IMR-90 (cell line): ENCODE results near the gene SEMA5A. TPM values are rescaled to one million over a fixed set of nuclear protein-coding genes. Genes with fewer than 3 reads are reported as not detected.

ENCODE experiments used
- ATAC-seq: fragments of 200-7000 bp; cut with Tn5 transposase; 2 replicates; pipeline ENCODE4 v1.9.1; 2020; ENCODE audit warnings: low read depth, mild to moderate bottlenecking, moderate library complexity
- BruUV-seq: library from RNA; stranded (reverse); fragments of 400-500 nt; replicated peaks from 2 replicates; lab custom pipeline; 2021; lab: Mats Ljungman, UMichigan
- CTCF ChIA-PET: fragments of 300-600 bp; formaldehyde crosslinking; extraction: SDS; loops from one replicate; lab custom pipeline; 2021; ENCODE audit warnings: antibody characterized with exemption; lab: Yijun Ruan, JAX
- POLR2A ChIA-PET: fragments of 300-600 bp; sonication (Branson Sonifier 250); formaldehyde crosslinking; loops from one replicate; lab custom pipeline; 2022; ENCODE audit warnings: antibody characterized with exemption; ENCODE audit not compliant: unreplicated experiment; lab: Charles Lee
- DNase-seq: peaks from one replicate; pipeline ENCODE4 v3.0.0; 2013
- H2AFZ ChIP-seq: replicated peaks from 2 replicates; pipeline ENCODE3; 2013; ENCODE audit warnings: low read length, mild to moderate bottlenecking; ENCODE audit not compliant: poor library complexity
- H2AK5ac ChIP-seq: 2 replicates; pipeline ENCODE4 v1.6.1; 2013; ENCODE audit warnings: low read depth, low read length, inconsistent platforms
- H2AK9ac ChIP-seq: replicated peaks from 2 replicates; pipeline ENCODE3; 2013; ENCODE audit warnings: mild to moderate bottlenecking, low read depth, low read length, moderate library complexity; ENCODE audit not compliant: poor library complexity
- H2BK120ac ChIP-seq: 2 replicates; pipeline ENCODE4 v1.6.1; 2013; ENCODE audit warnings: low read depth, low read length, inconsistent platforms
- H2BK15ac ChIP-seq: 3 replicates; pipeline ENCODE4 v1.6.1; 2013; ENCODE audit warnings: low read depth, low read length, inconsistent platforms
- H2BK20ac ChIP-seq: 2 replicates; pipeline ENCODE4 v1.6.1; 2013; ENCODE audit warnings: low read depth, mild to moderate bottlenecking, inconsistent platforms, low read length, moderate library complexity
- H2BK5ac ChIP-seq: 2 replicates; pipeline ENCODE4 v1.6.1; 2013; ENCODE audit warnings: mild to moderate bottlenecking, low read depth, low read length, inconsistent platforms; ENCODE audit not compliant: poor library complexity, severe bottlenecking
- H3K14ac ChIP-seq: replicated peaks from 2 replicates; pipeline ENCODE4 v1.6.1; 2013; ENCODE audit warnings: low read depth, low read length, inconsistent platforms
- H3K18ac ChIP-seq: 2 replicates; pipeline ENCODE4 v1.6.1; 2013; ENCODE audit warnings: low read depth, low read length, control low read depth
- H3K23ac ChIP-seq: 2 replicates; pipeline ENCODE4 v1.6.1; 2013; ENCODE audit warnings: low read depth, low read length, inconsistent platforms
- H3K27ac ChIP-seq: 2 replicates; pipeline ENCODE4 v1.5.1; 2013; ENCODE audit warnings: mild to moderate bottlenecking, control low read depth, low read length; ENCODE audit not compliant: insufficient read depth
- H3K27me3 ChIP-seq: 2 replicates; pipeline ENCODE4 v1.6.1; 2013; ENCODE audit warnings: low read length; ENCODE audit not compliant: control insufficient read depth, insufficient read depth
- H3K36me3 ChIP-seq: 2 replicates; pipeline ENCODE4 v1.6.1; 2013; ENCODE audit warnings: low read length, mixed read lengths; ENCODE audit not compliant: control insufficient read depth, insufficient read depth
- H3K4ac ChIP-seq: 2 replicates; pipeline ENCODE4 v1.6.1; 2013; ENCODE audit warnings: low read depth, low read length, inconsistent platforms
- H3K4me1 ChIP-seq: 2 replicates; pipeline ENCODE4 v1.6.1; 2013; ENCODE audit warnings: low read length, mixed read lengths; ENCODE audit not compliant: control insufficient read depth, insufficient read depth
- H3K4me2 ChIP-seq: 2 replicates; pipeline ENCODE4 v1.6.1; 2013; ENCODE audit warnings: low read depth, mild to moderate bottlenecking, control low read depth, low read length, moderate library complexity
- H3K4me3 ChIP-seq: 2 replicates; pipeline ENCODE4 v1.5.1; 2013; ENCODE audit warnings: low read depth, mild to moderate bottlenecking, control low read depth, low read length, moderate library complexity; ENCODE audit not compliant: insufficient read depth
- H3K56ac ChIP-seq: 2 replicates; pipeline ENCODE4 v1.6.1; 2013; ENCODE audit warnings: low read length, inconsistent platforms; ENCODE audit not compliant: insufficient read depth; ENCODE audit errors: extremely low read depth
- H3K79me1 ChIP-seq, 2 experiments: 2 replicates each; pipeline ENCODE4 v1.6.1; 2013; ENCODE audit warnings: low read length in 2 of 2, inconsistent platforms in 1 of 2, low read depth in 1 of 2
- H3K9ac ChIP-seq: 2 replicates; pipeline ENCODE4 v1.6.1; 2013; ENCODE audit warnings: low read depth, low read length, control low read depth
- H3K9me1 ChIP-seq: 2 replicates; pipeline ENCODE4 v1.6.1; 2013; ENCODE audit warnings: low read length, inconsistent platforms; ENCODE audit not compliant: insufficient read depth
- H3K9me3 ChIP-seq: 2 replicates; pipeline ENCODE4 v1.6.1; 2013; ENCODE audit warnings: low read length; ENCODE audit not compliant: control insufficient read depth, insufficient read depth
- H4K20me1 ChIP-seq: 2 replicates; pipeline ENCODE4 v1.6.1; 2013; ENCODE audit warnings: low read length, inconsistent platforms; ENCODE audit not compliant: insufficient read depth
- H4K5ac ChIP-seq: 2 replicates; pipeline ENCODE4 v1.6.1; 2013; ENCODE audit warnings: mild to moderate bottlenecking, low read depth, low read length, control low read depth
- H4K8ac ChIP-seq, 2 experiments: 2 replicates each; pipeline ENCODE4 v1.6.1; 2013; ENCODE audit warnings: low read depth in 2 of 2, low read length in 2 of 2, control low read depth in 1 of 2, inconsistent platforms in 1 of 2
- H4K91ac ChIP-seq: 2 replicates; pipeline ENCODE4 v1.6.1; 2013; ENCODE audit warnings: low read depth, low read length, inconsistent platforms; ENCODE audit not compliant: insufficient read depth
- CHD1 ChIP-seq: IDR thresholded peaks from 2 replicates; pipeline ENCODE4 v1.6.1; 2012; ENCODE audit warnings: low read depth, low read length, improper control_type of control experiment
- MAFK ChIP-seq: IDR thresholded peaks from 2 replicates; pipeline ENCODE4 v1.6.1; 2012; ENCODE audit warnings: low read depth, low read length, improper control_type of control experiment
- MAZ ChIP-seq: IDR thresholded peaks from 2 replicates; pipeline ENCODE4 v1.6.1; 2012; ENCODE audit warnings: low read depth, mild to moderate bottlenecking, low read length, improper control_type of control experiment, moderate library complexity, borderline replicate concordance
- MXI1 ChIP-seq: IDR thresholded peaks from 2 replicates; pipeline ENCODE4 v1.6.1; 2012; ENCODE audit warnings: low read depth, mild to moderate bottlenecking, low read length, moderate library complexity, borderline replicate concordance
- NFE2L2 ChIP-seq: fragments of 150-350 bp; IDR thresholded peaks from 2 replicates; pipeline ENCODE4 v1.6.1; 2016; ENCODE audit warnings: low read depth, mild to moderate bottlenecking, low read length
- POLR2A ChIP-seq: IDR thresholded peaks from 2 replicates; pipeline ENCODE4 v1.6.1; 2012; ENCODE audit warnings: mild to moderate bottlenecking, low read depth, low read length
- SMC3 ChIP-seq: fragments of 150-350 bp; IDR thresholded peaks from 2 replicates; pipeline ENCODE4 v1.6.1; 2016; ENCODE audit warnings: low read depth, mild to moderate bottlenecking, antibody characterized with exemption, low read length, moderate library complexity
- WGBS, 2 experiments: methylation state at CpG; one replicate each; pipeline versions ENCODE4 v1.1.5 to v1.1.7; 2013; ENCODE audit warnings: missing lambda C conversion rate in 2 of 2; ENCODE audit not compliant: insufficient read length in 1 of 2; ENCODE audit errors: extremely low coverage in 2 of 2; 5-methylcytosine and 5-hydroxymethylcytosine counted together
- dilution Hi-C: fragments of 300-500 bp; cut with HindIII; formaldehyde crosslinking; loops from one replicate; pipeline ENCODE4 v1.14.3; 2018; ENCODE audit warnings: low sequenced_read_pairs; ENCODE audit not compliant: unreplicated experiment
- in situ Hi-C: fragments of 300-500 bp; cut with MboI; formaldehyde crosslinking; loops from 3 replicates; pipeline ENCODE4 v1.14.3; 2019; ENCODE audit warnings: low sequenced_read_pairs, inconsistent platforms, mixed read lengths
- intact Hi-C: fragments of 100-400 bp; cut with micrococcal nuclease; formaldehyde crosslinking; loops from 2 replicates; pipeline ENCODE4 v1.10.0; 2022
- polyA plus RNA-seq, 3 experiments: library from polyadenylated mRNA; depleted of rRNA; stranded (reverse); fragments of >200 nt; gene quantifications; 2 replicates each; pipeline ENCODE4 v1.2.3, GENCODE V29; 2012; ENCODE audit warnings: low replicate concordance in 1 of 3
- total RNA-seq: library from RNA; depleted of rRNA; stranded (reverse); fragments of >200 nt; gene quantifications from 2 replicates; pipeline ENCODE4 v1.2.3, GENCODE V29; 2012

Gene SEMA5A
- total and polyA plus RNA-seq, 2 of the 4 experiments (the other 2 are of a cell fraction), result 8.2 to 9.9 TPM

DNA sequence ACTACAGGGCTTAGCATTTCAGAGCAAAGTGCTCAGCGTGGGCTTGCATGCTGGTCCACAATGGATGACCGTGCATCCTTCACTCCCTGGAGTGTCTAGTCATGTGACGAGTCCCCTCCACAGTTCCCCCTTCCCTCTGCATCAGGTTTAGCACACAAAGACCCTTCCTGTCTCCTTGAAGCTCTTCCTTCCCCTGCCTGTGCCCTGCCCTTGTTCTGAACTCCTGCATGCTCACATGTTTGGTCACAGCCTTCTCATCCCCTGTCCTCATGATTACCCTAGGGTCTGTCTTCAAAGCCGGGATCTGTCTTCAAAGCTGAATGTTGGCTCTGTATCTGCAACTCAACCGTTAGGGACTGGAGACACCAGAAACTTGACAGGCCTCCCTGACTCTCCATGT, 388.9 kb downstream of the SEMA5A start:
- Histone ChIP-seq H3K4me3 (no peak overlapping the region), H4K91ac (no peak overlapping the region), H2AK9ac (no peak overlapping the region), H3K27me3 (no peaks in the 10 kb centered on the region), H4K20me1 (no peaks in the 10 kb centered on the region), H2AK5ac (no peak overlapping the region; the same call in 1 of the 2 replicates), H3K36me3 (no peaks in the 10 kb centered on the region), H3K56ac (no peak overlapping the region), H3K9me3 (no peaks in the 10 kb centered on the region), H2BK15ac (peak overlapping the region; percentile 67; the same call in 1 of the 3 replicates), H3K4me2 (no peak overlapping the region), H3K9ac (no peak overlapping the region), H4K8ac (no peak overlapping the region), H3K23ac (0 out of 2 replicates have a peak overlapping the region, but pooled peaks have one; percentile 37), H3K18ac (no peak overlapping the region), H3K4me1 (peaks cover 6% of the 10 kb centered on the region), H4K5ac (no peak overlapping the region), H3K4ac (no peak overlapping the region; the same call in 1 of the 2 replicates), H2BK5ac (no peak overlapping the region), H2AFZ (peak overlapping the region; percentile 27), H3K27ac (no peak overlapping the region), H2BK20ac (no peak overlapping the region), H3K14ac (no peak overlapping the region), H3K79me1 (peaks cover 0 to 32% of the 10 kb centered on the region in 2 experiments; a peak in 2 of 4 replicates), H2BK120ac (no peak overlapping the region), H3K9me1 (peaks cover 7% of the 10 kb centered on the region)
- DNase-seq (no peak), ATAC-seq (no peak)
- POLR2A ChIA-PET, result no interaction called here
- intact Hi-C loops, result loop anchor here (2.0 to 10.0 kb wide), 3 partner anchors 52 to 878 kb away; no protein-coding TSS in a partner anchor
- in situ Hi-C loops, result no loop called here
- TF ChIP-seq SMC3 (no peak), MAZ (no peak), NFE2L2 (no peak), MXI1 (no peak), POLR2A (no peak), MAFK (no peak), CHD1 (no peak)
- BruUV-seq, result no TSS peak
- CTCF ChIA-PET, result interaction anchor here (0.6 to 0.8 kb wide), 2 partner anchors 386 to 661 kb away, joined by 3 read pairs; no protein-coding TSS in a partner anchor
- no CpG with 5 or more reads among the region's 5 CpGs for WGBS, 2 experiments
- dilution Hi-C loops, result no loop called here
